Measurements from ENCODE around the gene MCUR1.

- TF ChIP-seq, protein P1, sequence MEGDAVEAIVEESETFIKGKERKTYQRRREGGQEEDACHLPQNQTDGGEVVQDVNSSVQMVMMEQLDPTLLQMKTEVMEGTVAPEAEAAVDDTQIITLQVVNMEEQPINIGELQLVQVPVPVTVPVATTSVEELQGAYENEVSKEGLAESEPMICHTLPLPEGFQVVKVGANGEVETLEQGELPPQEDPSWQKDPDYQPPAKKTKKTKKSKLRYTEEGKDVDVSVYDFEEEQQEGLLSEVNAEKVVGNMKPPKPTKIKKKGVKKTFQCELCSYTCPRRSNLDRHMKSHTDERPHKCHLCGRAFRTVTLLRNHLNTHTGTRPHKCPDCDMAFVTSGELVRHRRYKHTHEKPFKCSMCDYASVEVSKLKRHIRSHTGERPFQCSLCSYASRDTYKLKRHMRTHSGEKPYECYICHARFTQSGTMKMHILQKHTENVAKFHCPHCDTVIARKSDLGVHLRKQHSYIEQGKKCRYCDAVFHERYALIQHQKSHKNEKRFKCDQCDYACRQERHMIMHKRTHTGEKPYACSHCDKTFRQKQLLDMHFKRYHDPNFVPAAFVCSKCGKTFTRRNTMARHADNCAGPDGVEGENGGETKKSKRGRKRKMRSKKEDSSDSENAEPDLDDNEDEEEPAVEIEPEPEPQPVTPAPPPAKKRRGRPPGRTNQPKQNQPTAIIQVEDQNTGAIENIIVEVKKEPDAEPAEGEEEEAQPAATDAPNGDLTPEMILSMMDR (IDR thresholded peaks at IDR 0.05), result no peak
- no peak for TF ChIP-seq EZH2 (IDR thresholded peaks at IDR 0.05; ENCODE audit: borderline replicate concordance, insufficient read depth, low read depth, low read length, poor library complexity, severe bottlenecking)
Observed at GRCh38 chr6:13827032-13827431, 12.7 kb upstream of the MCUR1 start.
